ENCODE results near the gene STRIT1.

The STRIT1 gene

GRCh38 chr3:155293516-155293915, at the start of gene STRIT1:
Gene STRIT1, minus strand, starts transcription at chr3:155293683.
- DNase-seq (ENCODE audit: low spot score), result no peak

DNA sequence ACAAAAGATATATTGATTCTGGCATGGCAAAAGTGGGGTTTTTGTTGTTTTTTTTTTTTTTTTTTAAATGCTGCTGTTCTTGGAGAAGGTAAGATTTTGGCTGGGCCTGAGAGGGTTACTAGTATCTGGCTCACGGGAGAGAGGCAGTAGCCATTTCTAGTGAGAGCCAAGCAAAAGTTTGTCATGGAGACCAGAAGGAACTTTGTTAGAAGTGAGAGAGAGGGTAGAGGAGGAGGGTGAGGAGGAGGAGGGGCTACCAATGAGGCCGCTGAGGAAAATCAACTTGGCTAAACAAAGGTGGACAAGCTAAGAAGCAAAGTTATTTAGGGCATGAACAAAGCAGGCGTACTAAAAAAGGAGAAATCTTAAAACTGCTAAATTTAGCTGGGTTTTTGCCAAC, 48.9 kb upstream of the STRIT1 start:
- DNase-seq (ENCODE audit: low spot score), result no peak

- DNase-seq (ENCODE audit: low spot score), result no peak
Observed at GRCh38 chr3:155339052-155339451, 45.6 kb upstream of the STRIT1 start.

- no peak for DNase-seq (ENCODE audit: low spot score)
Observed at GRCh38 chr3:155335724-155336354, 42.4 kb upstream of the STRIT1 start.

- DNase-seq (ENCODE audit: low spot score), result no peak
Observed at GRCh38 chr3:155334914-155335723, 41.6 kb upstream of the STRIT1 start.

DNA sequence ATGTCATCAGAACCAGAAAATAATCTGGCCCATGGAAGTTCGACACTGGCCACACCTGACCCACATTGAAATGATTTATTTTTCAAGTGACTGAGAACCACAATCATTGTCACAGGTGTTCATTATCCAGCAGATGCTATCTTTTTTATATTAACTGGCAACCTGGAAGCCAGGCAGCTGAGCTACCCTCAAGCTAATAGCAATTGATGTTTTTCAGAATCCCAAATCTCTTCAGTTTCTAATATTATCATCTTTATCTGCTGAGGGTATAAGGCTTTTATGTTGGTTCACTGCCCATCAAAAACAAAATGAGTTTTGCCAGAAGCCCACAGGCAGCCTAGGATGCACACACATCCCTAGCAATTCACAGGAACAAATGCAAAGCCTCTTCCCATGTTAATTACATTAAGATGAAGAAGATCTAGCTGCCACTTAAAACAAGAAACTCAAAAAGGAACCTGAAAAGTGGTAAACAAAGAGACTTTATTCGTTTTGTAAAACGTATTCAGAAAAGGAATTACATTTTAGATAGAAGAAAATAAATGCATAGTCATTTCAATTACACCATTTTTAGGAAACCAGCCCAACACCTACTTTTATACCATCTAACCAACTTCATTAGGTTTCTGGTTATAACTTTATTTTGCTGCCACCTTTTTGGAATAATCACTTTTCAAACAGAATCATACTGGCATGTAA, 40.9 kb upstream of the STRIT1 start:
- no peak for DNase-seq (ENCODE audit: low spot score)

DNA sequence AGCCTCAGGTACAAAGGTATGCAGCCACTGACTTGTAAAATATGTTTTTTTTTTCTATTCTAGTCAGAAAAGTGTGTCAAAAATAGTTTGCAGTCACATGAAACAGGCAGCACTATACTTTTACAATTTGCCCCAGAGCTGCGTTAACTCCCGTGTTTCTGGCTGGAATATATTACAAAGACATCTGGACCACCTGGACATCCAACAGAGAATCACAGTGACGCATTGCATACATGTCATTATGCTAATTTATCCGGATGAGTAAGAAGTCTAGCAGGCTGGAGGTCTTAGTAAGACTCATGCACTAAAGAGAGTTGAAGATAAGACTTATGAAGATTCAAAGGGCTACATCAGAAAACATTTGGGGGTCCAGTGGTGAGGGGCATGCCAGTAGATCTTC, 39.2 kb upstream of the STRIT1 start:
- no peak for DNase-seq (ENCODE audit: low spot score)

DNA sequence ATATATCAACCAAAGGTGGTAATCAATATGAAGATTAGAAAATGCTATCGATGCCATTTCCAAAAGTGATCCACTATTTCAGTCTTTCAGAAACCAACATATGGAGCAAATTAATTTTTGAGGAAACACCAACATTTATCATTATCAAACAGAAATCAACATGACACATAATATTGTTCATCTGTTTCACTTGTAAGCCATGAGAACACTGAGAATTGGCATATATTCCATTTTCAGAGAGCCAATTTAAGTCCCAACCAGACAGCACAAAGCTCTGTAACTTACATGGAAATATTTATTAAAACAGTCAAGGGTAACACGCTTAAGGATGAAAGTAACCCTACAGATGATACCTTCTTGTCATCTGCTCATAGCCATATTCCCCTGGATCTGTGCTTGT, 37.6 kb upstream of the STRIT1 start:
- no peak for DNase-seq (ENCODE audit: low spot score)

DNA sequence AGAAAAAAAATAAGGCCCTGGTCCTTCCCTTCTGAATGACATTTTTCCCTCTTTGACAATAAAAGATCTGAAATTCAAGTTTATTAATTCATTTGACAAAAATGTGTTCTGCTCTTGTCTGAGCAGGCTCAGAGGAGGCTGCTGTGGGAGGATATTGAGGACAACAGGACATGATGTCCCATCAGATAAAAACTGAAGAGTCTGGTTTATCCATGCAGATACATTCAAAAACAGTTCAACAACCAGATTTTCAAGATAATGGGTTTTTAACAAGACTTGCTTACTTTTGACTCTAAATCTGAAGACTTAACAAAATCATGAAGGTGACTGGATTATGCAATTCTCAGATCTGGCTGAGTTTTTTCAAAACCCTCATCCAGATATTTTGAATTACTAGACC, 36.9 kb upstream of the STRIT1 start:
- no peak for DNase-seq (ENCODE audit: low spot score)

DNA sequence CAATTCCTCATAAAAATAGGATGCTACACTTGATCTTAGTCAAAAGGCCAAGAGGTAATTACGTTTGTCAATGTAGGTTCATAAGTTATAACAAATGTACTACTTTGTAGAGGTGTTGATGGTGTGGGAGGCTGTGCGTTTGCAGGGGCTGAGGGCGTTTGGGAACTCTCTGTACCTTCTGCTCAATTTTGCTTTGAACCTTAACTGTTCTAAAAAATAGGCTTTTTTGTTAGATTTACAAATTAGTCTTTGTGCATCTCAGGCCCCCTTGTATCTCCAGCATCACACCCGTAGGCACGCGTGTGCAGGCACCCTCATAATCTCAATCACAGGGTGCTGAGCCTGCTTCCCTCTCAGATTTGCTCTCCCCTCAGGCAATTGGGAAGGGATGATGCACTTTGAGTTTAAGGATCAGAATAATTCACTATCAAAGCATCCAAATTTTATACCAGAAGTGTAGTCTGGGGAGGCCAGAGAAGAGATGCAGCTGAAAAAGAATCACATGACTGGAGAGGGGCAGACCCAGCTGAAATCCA, 36.1 kb upstream of the STRIT1 start:
- DNase-seq (ENCODE audit: low spot score), result no peak

DNA sequence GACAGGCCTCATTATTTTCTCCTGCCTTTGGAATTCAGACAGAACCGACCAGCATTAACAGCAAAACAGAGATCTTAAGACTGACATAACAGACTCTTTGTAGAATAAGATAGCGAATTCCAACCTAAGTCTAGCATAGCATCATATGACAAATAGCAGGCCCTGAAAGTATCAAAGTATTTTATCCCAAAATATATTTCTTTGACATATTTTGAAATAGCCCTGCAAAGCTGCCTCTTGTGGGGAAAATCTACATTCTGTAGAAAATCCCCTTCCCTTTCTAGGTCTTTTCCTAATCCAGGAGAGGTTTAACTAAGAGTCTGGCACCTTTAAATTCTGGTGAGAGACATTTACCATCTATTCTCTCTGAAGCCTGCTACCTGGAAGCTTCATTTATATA, 34.4 kb upstream of the STRIT1 start:
- no peak for DNase-seq (ENCODE audit: low spot score)

DNA sequence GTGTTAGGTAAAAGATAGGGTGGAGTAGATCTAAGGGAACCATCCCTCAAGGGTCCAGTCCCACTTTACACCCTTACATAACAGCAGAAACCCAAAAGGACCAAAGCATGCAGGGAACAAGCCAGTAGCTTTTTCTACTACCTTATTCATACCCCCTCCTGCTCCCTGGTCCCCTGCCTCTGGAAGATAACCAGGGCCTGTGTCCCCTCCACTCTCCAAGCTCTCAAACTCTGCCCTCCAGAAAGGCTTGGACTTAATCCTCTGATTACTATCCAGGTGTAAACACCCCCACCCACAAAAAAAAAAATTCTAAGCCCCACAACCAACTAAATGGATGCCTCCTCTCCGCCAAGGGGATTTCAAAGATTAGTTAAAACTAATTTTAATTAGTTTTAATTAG, 33.9 kb upstream of the STRIT1 start:
- DNase-seq (ENCODE audit: low spot score), result no peak

GRCh38 chr3:155326901-155327300, 33.4 kb upstream of the STRIT1 start:
- no peak for DNase-seq (ENCODE audit: low spot score)

GRCh38 chr3:155326244-155326643, 32.8 kb upstream of the STRIT1 start:
- no peak for DNase-seq (ENCODE audit: low spot score)

DNA sequence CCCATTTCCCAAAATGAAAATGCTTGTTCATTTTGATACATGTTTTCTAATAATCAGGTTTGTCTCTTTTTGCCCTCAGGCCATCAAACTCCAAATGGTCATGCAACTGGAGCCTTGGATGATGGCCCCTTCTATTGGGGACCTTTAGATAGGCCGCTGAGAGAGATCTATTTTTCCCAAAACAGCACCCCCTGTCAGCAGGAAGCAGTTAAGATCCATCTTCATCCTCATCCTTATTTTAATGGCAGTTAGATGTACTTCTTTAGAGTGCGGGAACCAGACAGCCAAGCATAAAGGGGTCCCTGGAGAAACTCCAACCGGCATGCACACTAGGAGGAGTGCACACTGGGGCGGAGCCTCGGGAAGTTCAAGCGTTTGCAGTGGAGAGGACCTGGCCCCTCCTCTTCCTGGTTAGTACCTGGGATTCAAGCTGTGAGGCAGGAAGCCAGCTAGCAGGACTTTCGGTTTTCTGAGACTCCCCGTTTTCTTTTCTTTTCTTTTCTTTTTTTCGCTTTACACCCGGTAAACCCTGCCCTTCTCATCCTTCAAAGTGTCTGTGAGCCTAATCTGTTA, 31.9 kb upstream of the STRIT1 start:
- no peak for DNase-seq (ENCODE audit: low spot score)

GRCh38 chr3:155323063-155323666, 29.7 kb upstream of the STRIT1 start:
- no peak for DNase-seq (ENCODE audit: low spot score)

GRCh38 chr3:155321418-155321817, 27.9 kb upstream of the STRIT1 start:
- DNase-seq (ENCODE audit: low spot score), result no peak

DNA sequence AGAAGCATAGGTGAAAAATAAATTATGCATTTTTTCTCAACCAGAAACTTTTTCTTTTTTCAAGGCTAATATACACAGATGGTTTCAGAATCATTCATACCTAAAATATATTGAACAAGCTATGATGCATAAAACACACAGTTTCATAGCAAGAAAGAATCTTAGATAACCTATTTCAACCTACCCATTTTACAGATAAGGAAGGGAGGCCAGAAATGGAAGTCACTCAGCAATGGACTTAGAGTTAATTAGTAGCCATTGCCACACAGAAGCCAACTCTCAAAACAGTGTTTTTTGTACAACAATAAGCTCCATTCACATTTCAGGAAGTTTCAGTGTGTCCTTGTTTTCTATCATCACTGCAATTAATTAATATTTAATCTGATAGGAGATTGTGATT, 27.5 kb upstream of the STRIT1 start:
- DNase-seq (ENCODE audit: low spot score), result no peak

GRCh38 chr3:155318740-155319139, 25.3 kb upstream of the STRIT1 start:
- no peak for DNase-seq (ENCODE audit: low spot score)

GRCh38 chr3:155317211-155317610, 23.7 kb upstream of the STRIT1 start:
- DNase-seq (ENCODE audit: low spot score), result no peak

- no peak for DNase-seq (ENCODE audit: low spot score)
Observed at GRCh38 chr3:155316426-155316825, 22.9 kb upstream of the STRIT1 start.

GRCh38 chr3:155313916-155314315, 20.4 kb upstream of the STRIT1 start:
- DNase-seq (ENCODE audit: low spot score), result no peak

All from CD4-positive, alpha-beta T cell treated with Interleukin-15 for 4 hours (primary cell).